DMS79 treated with DMSO at 0.1 percent for 48 hours (cell line): ENCODE measurements around the gene INPP5A.
"Not testable (repeated sequence)": the region's sequence is repeated elsewhere in the genome, so short reads cannot be mapped to it uniquely, and the experiment has no call there.

Experiments
- DNase-seq: peaks from one replicate; lab custom pipeline; 2025; lab: John Stamatoyannopoulos, UW

The INPP5A gene

DNA sequence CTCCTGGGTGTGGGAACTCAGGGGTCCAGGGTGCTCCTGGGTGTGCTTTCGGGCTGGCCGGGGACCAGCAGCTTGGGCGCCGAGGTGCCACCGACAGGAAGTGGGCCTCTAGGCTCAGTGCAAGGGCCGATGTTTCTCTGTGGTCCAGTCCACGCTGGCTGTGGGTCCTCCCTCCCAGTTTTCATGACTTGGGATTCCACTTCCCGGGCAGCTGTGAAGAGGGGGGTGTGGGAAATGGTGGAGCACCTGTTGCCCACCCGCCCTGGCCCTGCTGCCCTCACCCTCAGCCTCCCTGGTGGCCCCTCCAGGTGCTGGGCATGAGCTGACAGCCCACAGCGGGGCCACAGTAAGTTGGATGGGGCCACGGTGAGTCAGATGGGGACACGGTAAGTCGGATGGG is 189.8 kb downstream of the INPP5A start:
- no peak for DNase-seq

DNA sequence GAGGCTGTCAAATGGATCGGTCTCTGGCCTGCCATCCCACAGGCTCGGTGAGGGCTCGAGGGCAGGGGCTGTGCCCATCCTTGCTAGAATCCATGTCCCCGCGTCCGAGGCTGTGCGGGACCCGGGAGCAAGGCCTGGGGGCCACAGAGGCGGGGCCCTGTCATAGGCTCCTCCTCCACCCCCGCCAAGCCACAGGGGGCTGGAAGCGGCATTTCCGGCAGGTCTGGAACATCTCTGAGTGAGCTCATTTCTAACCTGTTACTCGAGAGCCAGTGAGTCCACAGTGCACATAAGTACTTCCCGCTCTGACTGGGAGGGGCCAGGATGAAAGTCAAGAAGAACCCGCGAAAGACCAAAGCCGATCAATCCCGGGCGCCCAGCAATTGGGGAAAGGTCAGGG is 190.7 kb downstream of the INPP5A start:
- no peak for DNase-seq

GRCh38 chr10:132728741-132729140 is 191.2 kb downstream of the INPP5A start:
- no peak for DNase-seq

DNA sequence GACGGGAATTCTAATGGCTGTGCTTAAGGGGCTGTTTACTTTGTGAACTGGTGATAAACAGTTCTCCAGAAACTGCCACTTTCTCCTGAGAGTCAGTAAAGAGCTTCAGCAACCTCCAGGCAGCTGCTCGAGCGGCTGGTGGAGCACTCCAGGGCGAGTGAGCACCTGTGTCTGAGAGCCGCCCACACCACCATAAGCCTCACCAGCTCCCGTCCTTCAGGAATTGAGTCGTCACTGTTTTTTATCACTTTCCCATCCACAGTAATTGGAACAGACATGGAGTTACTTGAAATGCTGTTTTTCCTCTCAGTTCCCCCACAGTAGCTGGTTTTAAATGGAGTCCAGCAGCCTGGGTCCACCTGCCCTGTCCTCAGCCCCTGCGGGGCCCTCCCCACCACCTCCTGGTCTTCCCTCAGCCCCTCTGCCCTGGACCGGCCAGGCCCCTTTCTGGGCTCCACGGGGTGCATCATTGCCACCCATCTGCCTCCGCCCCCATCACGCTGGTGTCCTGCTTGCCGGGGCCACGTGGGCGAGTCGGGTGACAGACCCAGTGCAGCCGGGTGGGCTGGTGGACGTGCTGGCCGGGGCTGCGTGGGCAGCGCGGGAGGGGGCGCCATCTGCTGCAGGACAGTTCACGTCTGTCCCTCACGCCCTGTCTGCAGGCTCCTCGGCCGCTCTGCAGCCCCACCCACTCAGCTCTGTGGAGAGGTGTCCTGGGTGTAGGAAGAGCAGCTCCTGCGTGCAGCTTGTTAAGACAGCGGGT is 192.4 kb downstream of the INPP5A start:
- peak; percentile 42 for DNase-seq

- no peak for DNase-seq
Observed at GRCh38 chr10:132730573-132730953, 193.0 kb downstream of the INPP5A start.

DNA sequence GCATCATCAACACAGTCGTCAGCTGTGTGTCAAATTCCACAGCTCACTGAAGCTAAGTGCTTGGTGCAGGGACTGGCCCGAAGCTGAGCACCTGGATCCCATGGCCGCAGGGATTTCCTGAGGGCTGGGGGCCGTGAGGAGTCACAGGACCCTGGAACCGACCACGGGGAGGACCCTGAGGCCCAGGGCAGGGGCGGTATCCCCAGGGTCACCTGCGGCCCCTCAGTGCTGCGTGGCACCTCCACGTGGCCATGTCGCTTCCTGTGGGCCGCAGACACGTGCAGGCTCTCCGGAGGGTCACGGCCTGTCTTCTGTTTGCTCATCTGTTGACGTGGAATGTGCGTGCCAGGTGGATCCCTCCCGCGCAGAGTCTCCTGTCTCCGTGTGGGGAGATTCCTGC is 194.9 kb downstream of the INPP5A start:
- no peak for DNase-seq

- no peak for DNase-seq
Observed at GRCh38 chr10:132733926-132734325, 196.3 kb downstream of the INPP5A start.

GRCh38 chr10:132735341-132735775 is 197.8 kb downstream of the INPP5A start:
- DNase-seq, result peak; percentile 25

DNA sequence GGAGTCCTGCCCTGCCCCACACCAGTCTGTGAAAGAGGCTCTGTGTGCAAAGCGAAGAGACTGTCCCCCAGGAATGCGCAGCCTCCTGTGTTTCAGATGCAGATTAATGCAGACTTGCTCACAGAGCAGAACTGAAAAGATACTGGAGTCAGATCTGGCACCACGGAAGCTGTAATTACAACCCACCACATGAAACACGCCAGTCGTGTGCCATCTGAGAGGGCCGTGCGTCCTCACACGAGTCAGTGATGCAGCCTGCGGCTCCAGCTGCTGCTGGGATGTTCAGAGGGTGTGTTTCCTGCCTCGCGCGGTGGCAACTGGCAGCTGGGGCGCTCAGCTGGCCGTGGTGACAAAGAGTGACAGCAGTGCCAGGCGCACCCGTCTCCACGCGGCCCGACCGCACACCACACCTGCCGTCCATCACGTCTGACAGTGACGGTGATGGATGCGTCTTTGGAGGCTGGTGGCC is 198.4 kb downstream of the INPP5A start:
- no peak for DNase-seq

DNA sequence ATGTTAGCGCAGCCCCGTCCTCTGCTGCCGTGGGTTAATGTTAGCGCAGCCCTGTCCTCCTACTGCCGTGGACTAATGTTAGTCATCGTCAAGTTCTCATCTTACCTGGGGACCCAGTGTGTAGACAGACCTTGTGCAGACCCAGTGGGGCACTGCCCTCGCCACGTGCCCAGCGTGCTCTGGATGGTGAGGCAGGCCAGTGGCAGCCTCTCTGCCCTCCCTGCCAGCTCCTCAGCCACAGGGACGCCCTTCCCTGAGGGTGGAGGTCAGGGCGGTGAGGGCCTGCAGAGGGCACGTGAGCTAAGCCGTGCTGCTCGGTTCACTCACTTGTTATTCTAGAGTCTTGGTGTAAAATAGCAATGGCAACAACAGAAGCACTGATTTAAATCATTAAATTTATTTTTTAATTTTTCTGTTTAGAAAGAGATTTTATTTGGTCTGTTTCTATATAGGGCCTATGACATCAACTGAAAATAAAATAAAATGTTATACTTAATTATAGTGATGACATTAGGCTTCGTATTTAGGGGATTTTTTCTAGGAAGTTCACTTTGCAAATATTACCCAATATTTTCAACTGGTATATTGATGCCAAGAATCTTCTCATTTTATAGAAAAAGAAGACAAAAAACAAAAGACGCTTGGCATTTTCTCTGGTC is 199.9 kb downstream of the INPP5A start:
- no peak for DNase-seq

- DNase-seq, result no peak
Observed at GRCh38 chr10:132738454-132739224, 201.1 kb downstream of the INPP5A start.

- DNase-seq, result no peak
Observed at GRCh38 chr10:132739225-132739613, 201.6 kb downstream of the INPP5A start.

GRCh38 chr10:132740588-132740987 is 203.0 kb downstream of the INPP5A start:
- no peak for DNase-seq

GRCh38 chr10:132742167-132742836 is 204.7 kb downstream of the INPP5A start:
- DNase-seq, result no peak

DNA sequence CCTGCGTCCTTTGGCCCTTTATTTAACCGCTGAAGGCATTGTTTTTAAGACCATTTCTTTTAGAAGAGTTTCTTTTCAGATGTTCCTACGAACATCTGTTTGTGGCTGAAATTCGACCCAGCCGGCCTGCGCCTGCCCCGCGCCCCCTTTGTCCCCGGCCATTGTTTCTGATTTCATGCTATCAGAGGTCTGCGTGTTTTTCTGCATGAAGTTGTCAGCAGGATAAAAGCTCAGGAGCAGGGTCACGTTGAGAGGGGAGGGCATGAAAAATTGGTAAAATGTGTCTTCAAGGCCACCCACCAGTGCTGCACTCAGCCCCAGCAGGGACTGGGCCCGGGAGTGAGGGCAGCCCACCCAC is 205.2 kb downstream of the INPP5A start:
- no peak for DNase-seq

GRCh38 chr10:132743196-132743924 is 205.8 kb downstream of the INPP5A start:
- DNase-seq, result not testable (repeated sequence)

DNA sequence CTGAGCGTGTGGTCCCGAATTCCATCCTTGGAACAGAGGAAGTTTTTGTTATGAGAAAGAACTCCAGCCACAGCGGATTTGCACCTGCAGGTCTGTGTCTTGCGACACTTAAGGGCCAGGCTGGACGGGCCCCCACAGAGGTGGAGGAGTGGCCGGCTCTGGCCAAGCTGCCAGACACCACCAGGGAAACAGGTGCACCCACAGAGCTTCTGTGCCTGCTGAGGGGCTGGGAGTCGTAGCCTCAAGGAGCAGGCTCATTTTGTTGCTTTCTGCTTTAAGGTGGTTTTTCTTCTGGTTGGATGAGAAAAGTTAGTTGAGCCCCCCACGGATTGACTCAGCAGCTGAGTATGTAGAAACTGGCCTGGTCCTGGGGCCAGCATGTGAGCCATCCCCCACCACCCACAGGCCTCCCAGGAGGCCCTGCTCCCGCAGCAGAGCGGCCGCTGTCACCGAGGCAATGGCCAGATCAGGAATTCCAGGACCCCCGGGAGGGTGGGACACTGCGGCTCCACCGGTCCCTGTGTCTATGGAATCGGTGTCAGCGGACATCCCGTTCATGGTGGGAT is 206.4 kb downstream of the INPP5A start:
- no peak for DNase-seq

GRCh38 chr10:132744839-132745238 is 207.3 kb downstream of the INPP5A start:
- DNase-seq, result no peak

GRCh38 chr10:132745511-132745910 is 207.9 kb downstream of the INPP5A start:
- DNase-seq, result no peak

DNA sequence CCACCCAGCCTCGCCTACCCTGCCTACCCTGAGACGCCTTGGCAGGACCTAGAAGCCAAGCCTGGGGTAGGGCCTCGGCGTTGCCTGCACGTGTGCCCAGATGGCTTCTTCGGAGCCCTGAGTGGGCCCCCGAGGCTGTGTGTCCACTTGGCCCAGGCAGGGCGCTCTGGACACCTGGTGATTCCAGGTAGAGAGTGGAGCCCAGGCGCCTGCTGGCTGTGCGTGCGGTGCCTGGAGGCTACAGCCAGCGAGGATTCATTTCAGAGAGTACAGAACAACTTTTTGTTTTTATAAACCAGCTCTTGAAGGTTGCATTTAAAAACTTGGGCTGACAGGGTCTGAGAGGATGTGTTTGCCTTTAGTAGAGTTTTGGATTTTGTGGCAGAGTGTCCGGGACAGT is 208.4 kb downstream of the INPP5A start:
- no peak for DNase-seq

DNA sequence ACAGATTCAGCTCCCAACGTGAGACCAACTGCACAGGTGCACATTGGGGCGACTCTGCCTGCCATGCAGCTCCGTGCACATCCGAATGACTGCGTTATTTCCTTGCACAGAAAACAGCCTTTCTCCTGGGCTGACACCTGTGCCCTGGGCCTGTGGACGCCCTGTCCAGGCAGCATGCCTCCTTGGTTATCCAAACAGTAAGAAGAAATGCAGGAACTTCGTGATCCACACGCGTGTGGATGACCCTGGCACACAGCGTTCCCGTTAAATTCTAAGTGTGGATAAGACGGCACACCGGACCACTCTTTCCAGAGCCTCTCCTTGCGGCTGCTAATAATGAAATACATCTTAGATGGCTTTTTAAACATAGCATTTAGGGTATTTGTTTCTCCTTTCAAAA is 208.8 kb downstream of the INPP5A start:
- no peak for DNase-seq
